Smooth muscle cell (in vitro differentiated cells): ENCODE data around the gene OR9A2. TPM values are rescaled to one million over a fixed set of nuclear protein-coding genes. Genes with fewer than 3 reads are reported as not detected.

ENCODE experiments used
- DNase-seq: peaks from one replicate; lab custom pipeline; 2025; ENCODE audit not compliant: unreplicated experiment; lab: John Stamatoyannopoulos, UW
- H2AFZ ChIP-seq: fragments of 200-600 bp; sonication (generic); 2 replicates; pipeline ENCODE4 v1.6.0; 2016; ENCODE audit warnings: antibody characterized with exemption, low read depth, mild to moderate bottlenecking
- H3F3A ChIP-seq: fragments of 200-600 bp; sonication (generic); 2 replicates; pipeline ENCODE4 v1.6.0; 2017; ENCODE audit warnings: antibody characterized with exemption, low read depth
- H3K27ac ChIP-seq: fragments of 200-600 bp; sonication (generic); 2 replicates; pipeline ENCODE4 v1.5.1; 2016; ENCODE audit warnings: low read depth, mild to moderate bottlenecking
- H3K27me3 ChIP-seq: fragments of 200-600 bp; sonication (generic); 2 replicates; pipeline ENCODE4 v1.6.1; 2016; ENCODE audit warnings: low read depth, mild to moderate bottlenecking
- H3K36me3 ChIP-seq: fragments of 200-600 bp; sonication (generic); 2 replicates; pipeline ENCODE4 v1.5.1; 2016; ENCODE audit warnings: low read depth
- H3K4me1 ChIP-seq: fragments of 200-600 bp; sonication (generic); 2 replicates; pipeline ENCODE4 v1.5.1; 2016; ENCODE audit warnings: low read depth
- H3K4me2 ChIP-seq: fragments of 200-600 bp; sonication (generic); 2 replicates; pipeline ENCODE4 v1.6.0; 2016; ENCODE audit warnings: mild to moderate bottlenecking
- H3K4me3 ChIP-seq: fragments of 200-600 bp; sonication (generic); 2 replicates; pipeline ENCODE4 v1.5.1; 2016; ENCODE audit warnings: mild to moderate bottlenecking
- H3K79me2 ChIP-seq: fragments of 200-600 bp; sonication (generic); 2 replicates; pipeline ENCODE4 v1.6.0; 2016; ENCODE audit warnings: low read depth, mild to moderate bottlenecking
- H3K9ac ChIP-seq: fragments of 200-600 bp; sonication (generic); 2 replicates; pipeline ENCODE4 v1.6.0; 2016; ENCODE audit warnings: low read depth
- H3K9me3 ChIP-seq: fragments of 200-600 bp; sonication (generic); replicated peaks from 2 replicates; pipeline ENCODE4 v1.5.1; 2016; ENCODE audit warnings: low read depth
- H4K20me1 ChIP-seq: fragments of 200-600 bp; sonication (generic); 2 replicates; pipeline ENCODE4 v1.6.0; 2016; ENCODE audit warnings: low read depth
- WGBS: methylation state at CpG from one replicate; pipeline ENCODE4 v1.1.7; 2016; ENCODE audit warnings: low lambda C conversion rate; 5-methylcytosine and 5-hydroxymethylcytosine counted together
- polyA plus RNA-seq: library from polyadenylated mRNA; unstranded; fragments of >200 nt; fragmentation: Nextera tagmentation; extraction: Ambion mirVana; gene quantifications from 2 replicates; pipeline ENCODE4 v1.2.1, GENCODE V29; 2016
- total RNA-seq: library from RNA; depleted of rRNA; stranded (reverse); fragments of >200 nt; gene quantifications from 2 replicates; pipeline ENCODE4 v1.2.3, GENCODE V29; 2014
- TF ChIP-seq, protein P1 (sequence below): fragments of 200-600 bp; sonication (generic); IDR thresholded peaks from 2 replicates; pipeline ENCODE4 v1.5.1; 2017; ENCODE audit warnings: borderline replicate concordance, mild to moderate bottlenecking, antibody characterized with exemption; ENCODE audit not compliant: insufficient read depth, poor library complexity, severe bottlenecking

The OR9A2 gene
- total and polyA plus RNA-seq, 2 experiments from 2014 or later, result 0.45 TPM; not detected in 1

DNA sequence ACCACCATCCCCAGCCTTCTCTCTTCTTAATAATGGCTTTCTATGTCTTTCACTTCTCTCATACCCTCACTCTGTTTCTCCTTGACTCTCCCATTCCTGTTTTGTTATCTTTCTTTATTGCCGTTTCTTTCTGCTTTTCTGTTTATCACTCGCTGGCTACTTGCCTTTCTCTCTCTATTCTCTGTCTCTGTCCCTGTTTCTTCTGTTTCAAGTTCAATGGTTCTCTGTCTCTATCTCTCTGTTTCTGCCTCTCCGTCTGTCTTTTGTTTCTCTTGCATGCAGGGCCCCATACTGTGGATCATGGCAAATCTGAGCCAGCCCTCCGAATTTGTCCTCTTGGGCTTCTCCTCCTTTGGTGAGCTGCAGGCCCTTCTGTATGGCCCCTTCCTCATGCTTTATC, 25.1 kb upstream of the OR9A2 start, which contains the start of gene OR6V1:
Gene OR6V1, plus strand, starts transcription at position 301 of the 400 bp plus-strand sequence. Its CDS starts 0 bp downstream, at position 301.
- no peaks in the 10 kb centered on the region for H3K4me1 ChIP-seq
- no peaks in the 10 kb centered on the region for H3K9me3 ChIP-seq
- H3K36me3 ChIP-seq, result no peaks in the 10 kb centered on the region
- H3K4me3 ChIP-seq, result no peak within 1 kb of the TSS
- no peak within 1 kb of the TSS for H3K4me2 ChIP-seq
- no peak within 1 kb of the TSS for H3K27ac ChIP-seq
- whole genome bisulfite sequencing, result 90% methylated on average over 4 of the region's 4 CpGs
- TF ChIP-seq, protein P1, sequence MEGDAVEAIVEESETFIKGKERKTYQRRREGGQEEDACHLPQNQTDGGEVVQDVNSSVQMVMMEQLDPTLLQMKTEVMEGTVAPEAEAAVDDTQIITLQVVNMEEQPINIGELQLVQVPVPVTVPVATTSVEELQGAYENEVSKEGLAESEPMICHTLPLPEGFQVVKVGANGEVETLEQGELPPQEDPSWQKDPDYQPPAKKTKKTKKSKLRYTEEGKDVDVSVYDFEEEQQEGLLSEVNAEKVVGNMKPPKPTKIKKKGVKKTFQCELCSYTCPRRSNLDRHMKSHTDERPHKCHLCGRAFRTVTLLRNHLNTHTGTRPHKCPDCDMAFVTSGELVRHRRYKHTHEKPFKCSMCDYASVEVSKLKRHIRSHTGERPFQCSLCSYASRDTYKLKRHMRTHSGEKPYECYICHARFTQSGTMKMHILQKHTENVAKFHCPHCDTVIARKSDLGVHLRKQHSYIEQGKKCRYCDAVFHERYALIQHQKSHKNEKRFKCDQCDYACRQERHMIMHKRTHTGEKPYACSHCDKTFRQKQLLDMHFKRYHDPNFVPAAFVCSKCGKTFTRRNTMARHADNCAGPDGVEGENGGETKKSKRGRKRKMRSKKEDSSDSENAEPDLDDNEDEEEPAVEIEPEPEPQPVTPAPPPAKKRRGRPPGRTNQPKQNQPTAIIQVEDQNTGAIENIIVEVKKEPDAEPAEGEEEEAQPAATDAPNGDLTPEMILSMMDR, result no peak
- no peak for DNase-seq
- H3F3A ChIP-seq, result no peaks in the 10 kb centered on the region
- no peak within 1 kb of the TSS for H2AFZ ChIP-seq
- H4K20me1 ChIP-seq, result no peaks in the 10 kb centered on the region
- H3K27me3 ChIP-seq, result no peaks in the 10 kb centered on the region
- no peaks in the 10 kb centered on the region for H3K79me2 ChIP-seq
- no peak within 1 kb of the TSS for H3K9ac ChIP-seq

DNA sequence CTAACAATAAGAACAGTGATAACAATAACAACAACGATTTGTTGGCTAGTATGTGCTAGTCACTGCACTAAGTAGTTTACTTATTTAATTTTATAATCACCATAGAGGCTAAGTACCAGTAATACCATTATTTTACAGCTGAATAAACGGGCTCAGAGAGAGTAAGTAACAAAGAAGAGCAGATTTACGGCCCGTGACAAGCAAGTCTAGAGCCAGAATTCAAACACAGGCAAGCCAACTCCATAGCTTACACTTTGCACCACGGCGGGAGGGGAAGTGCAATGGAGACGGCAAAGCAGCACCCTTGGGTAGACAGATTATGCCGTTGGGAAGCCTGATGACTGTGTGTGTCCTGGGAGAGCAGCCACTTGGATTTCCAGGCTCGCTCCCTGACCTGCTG, 24.0 kb upstream of the OR9A2 start:
- no peak overlapping the region for H3K27ac ChIP-seq
- H3K4me3 ChIP-seq, result no peak overlapping the region
- H3K4me1 ChIP-seq, result no peaks in the 10 kb centered on the region
- no peaks in the 10 kb centered on the region for H3K9me3 ChIP-seq
- 77% methylated on average over 9 of the region's 9 CpGs for WGBS
- H3K4me2 ChIP-seq, result no peak overlapping the region
- no peak overlapping the region for H2AFZ ChIP-seq
- no peaks in the 10 kb centered on the region for H3K36me3 ChIP-seq
- no peak for DNase-seq
- H3F3A ChIP-seq, result no peaks in the 10 kb centered on the region
- H4K20me1 ChIP-seq, result no peaks in the 10 kb centered on the region
- H3K79me2 ChIP-seq, result no peaks in the 10 kb centered on the region
- TF ChIP-seq, protein P1, result no peak
- no peak overlapping the region for H3K9ac ChIP-seq
- H3K27me3 ChIP-seq, result no peaks in the 10 kb centered on the region

GRCh38 chr7:143049362-143049761, 22.4 kb upstream of the OR9A2 start:
- Histone ChIP-seq H3K36me3 (no peaks in the 10 kb centered on the region), H3K4me2 (no peak overlapping the region), H3K4me1 (no peaks in the 10 kb centered on the region), H2AFZ (no peak overlapping the region), H3K9ac (no peak overlapping the region), H3K79me2 (no peaks in the 10 kb centered on the region), H3K4me3 (no peak overlapping the region), H4K20me1 (no peaks in the 10 kb centered on the region), H3K9me3 (no peaks in the 10 kb centered on the region), H3K27me3 (no peaks in the 10 kb centered on the region), H3F3A (no peaks in the 10 kb centered on the region), H3K27ac (no peak overlapping the region)
- no peak for DNase-seq
- TF ChIP-seq, protein P1, result no peak
- WGBS, result 79% methylated on average over 4 of the region's 4 CpGs

GRCh38 chr7:143048827-143049226, 21.9 kb upstream of the OR9A2 start:
- Histone ChIP-seq H3K27me3 (no peaks in the 10 kb centered on the region), H3K79me2 (no peaks in the 10 kb centered on the region), H3K9me3 (no peaks in the 10 kb centered on the region), H4K20me1 (no peaks in the 10 kb centered on the region), H2AFZ (no peak overlapping the region), H3K36me3 (no peaks in the 10 kb centered on the region), H3K4me1 (no peaks in the 10 kb centered on the region), H3K27ac (no peak overlapping the region), H3K4me2 (no peak overlapping the region), H3F3A (no peaks in the 10 kb centered on the region), H3K9ac (no peak overlapping the region), H3K4me3 (no peak overlapping the region)
- no peak for DNase-seq
- TF ChIP-seq, protein P1, result no peak
